HEK293T (cell line): ENCODE measurements around the gene OOSP4A.
"Not testable (repeated sequence)": the region's sequence is repeated elsewhere in the genome, so short reads cannot be mapped to it uniquely, and the experiment has no call there.

Experiments
- CTCF ChIA-PET: fragments of 350-600 bp; formaldehyde crosslinking; extraction: SDS; loops from one replicate; lab custom pipeline; 2021; ENCODE audit warnings: antibody characterized with exemption, inconsistent platforms; lab: Yijun Ruan, JAX
- POLR2A ChIA-PET: fragments of 350-600 bp; formaldehyde crosslinking; extraction: SDS; loops from one replicate; lab custom pipeline; 2020; ENCODE audit warnings: antibody characterized with exemption, inconsistent platforms; lab: Yijun Ruan, JAX
- DNase-seq: peaks from one replicate; pipeline ENCODE4 v3.0.0; 2012; ENCODE audit warnings: mixed read lengths; ENCODE audit errors: extremely low spot score
- ARNT ChIP-seq: fragments of 450-650 bp; IDR thresholded peaks from 2 replicates; pipeline ENCODE4 v1.6.1; 2017; ENCODE audit warnings: mild to moderate bottlenecking
- BHLHE40 ChIP-seq: fragments of 450-650 bp; IDR thresholded peaks from 2 replicates; pipeline ENCODE4 v1.6.1; 2016; ENCODE audit warnings: mild to moderate bottlenecking, moderate library complexity, borderline replicate concordance
- CTBP1 ChIP-seq: fragments of 450-650 bp; IDR thresholded peaks from 2 replicates; pipeline ENCODE4 v1.6.1; 2016; ENCODE audit warnings: borderline replicate concordance
- ELF4 ChIP-seq: fragments of 450-650 bp; IDR thresholded peaks from 2 replicates; pipeline ENCODE4 v1.6.1; 2017; ENCODE audit warnings: antibody characterized with exemption
- FOXA1 ChIP-seq: fragments of 450-650 bp; IDR thresholded peaks from 2 replicates; pipeline ENCODE4 v1.6.1; 2016; ENCODE audit warnings: mild to moderate bottlenecking
- FOXK2 ChIP-seq: fragments of 450-650 bp; IDR thresholded peaks from 2 replicates; pipeline ENCODE4 v1.6.1; 2016; ENCODE audit warnings: mild to moderate bottlenecking
- FOXM1 ChIP-seq: fragments of 450-650 bp; IDR thresholded peaks from 2 replicates; pipeline ENCODE4 v1.6.1; 2017; ENCODE audit warnings: mild to moderate bottlenecking, borderline replicate concordance
- HDGF ChIP-seq: fragments of 450-650 bp; IDR thresholded peaks from 2 replicates; pipeline ENCODE4 v1.6.1; 2017; ENCODE audit warnings: antibody characterized with exemption, borderline replicate concordance
- L3MBTL2 ChIP-seq: fragments of 450-650 bp; conservative IDR thresholded peaks from 2 replicates; pipeline ENCODE4 v1.6.1; 2016; ENCODE audit warnings: mild to moderate bottlenecking
- LEF1 ChIP-seq: fragments of 450-650 bp; IDR thresholded peaks from 2 replicates; pipeline ENCODE4 v1.6.1; 2017; ENCODE audit warnings: mild to moderate bottlenecking, borderline replicate concordance
- NFRKB ChIP-seq: fragments of 450-650 bp; IDR thresholded peaks from 2 replicates; pipeline ENCODE4 v1.6.1; 2016; ENCODE audit warnings: mild to moderate bottlenecking, moderate library complexity
- SP1 ChIP-seq: fragments of 450-650 bp; IDR thresholded peaks from 2 replicates; pipeline ENCODE4 v1.6.1; 2017
- SUZ12 ChIP-seq: fragments of 450-650 bp; IDR thresholded peaks from 2 replicates; pipeline ENCODE4 v1.6.1; 2016; ENCODE audit warnings: mild to moderate bottlenecking
- TARDBP ChIP-seq: fragments of 450-650 bp; IDR thresholded peaks from 2 replicates; pipeline ENCODE4 v1.6.1; 2016
- ZNF384 ChIP-seq: fragments of 450-650 bp; IDR thresholded peaks from 2 replicates; pipeline ENCODE4 v1.6.1; 2016
- TF ChIP-seq, protein P1 (sequence below): fragments of 450-650 bp; IDR thresholded peaks from 2 replicates; pipeline ENCODE4 v1.6.1; 2016

The OOSP4A gene

DNA sequence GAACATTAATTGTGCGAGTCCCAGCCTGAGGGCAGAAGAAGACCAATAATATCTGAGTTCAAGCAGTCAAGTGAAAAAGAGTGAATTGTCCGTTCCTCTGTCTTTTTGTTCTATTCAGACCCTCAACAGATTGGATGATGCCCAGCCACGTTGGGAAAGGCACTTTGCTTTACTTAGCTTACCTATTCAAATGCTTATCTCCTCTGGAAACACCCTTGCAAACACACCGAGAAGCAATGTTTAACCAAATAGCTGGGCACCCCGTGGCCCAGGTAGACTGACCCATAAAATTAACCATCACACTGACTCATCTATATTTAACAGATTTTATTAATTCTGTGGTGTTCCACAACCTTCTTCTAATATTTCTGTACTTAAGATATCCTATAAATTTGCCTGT, 9.3 kb downstream of the OOSP4A start:
- DNase-seq, result no peak
- ChIA-PET CTCF (no interaction called here), POLR2A (no interaction called here)
- no peak for TF ChIP-seq BHLHE40
- no peak for TF ChIP-seq HDGF
- TF ChIP-seq ELF4, result no peak
- no peak for TF ChIP-seq SP1
- TF ChIP-seq L3MBTL2, result no peak
- TF ChIP-seq LEF1, result no peak
- no peak for TF ChIP-seq FOXA1
- no peak for TF ChIP-seq FOXK2

- ChIA-PET POLR2A (no interaction called here), CTCF (no interaction called here)
- TF ChIP-seq TARDBP (no peak), BHLHE40 (no peak), SP1 (no peak), ARNT (no peak), NFRKB (no peak), SUZ12 (no peak)
- TF ChIP-seq, protein P1, sequence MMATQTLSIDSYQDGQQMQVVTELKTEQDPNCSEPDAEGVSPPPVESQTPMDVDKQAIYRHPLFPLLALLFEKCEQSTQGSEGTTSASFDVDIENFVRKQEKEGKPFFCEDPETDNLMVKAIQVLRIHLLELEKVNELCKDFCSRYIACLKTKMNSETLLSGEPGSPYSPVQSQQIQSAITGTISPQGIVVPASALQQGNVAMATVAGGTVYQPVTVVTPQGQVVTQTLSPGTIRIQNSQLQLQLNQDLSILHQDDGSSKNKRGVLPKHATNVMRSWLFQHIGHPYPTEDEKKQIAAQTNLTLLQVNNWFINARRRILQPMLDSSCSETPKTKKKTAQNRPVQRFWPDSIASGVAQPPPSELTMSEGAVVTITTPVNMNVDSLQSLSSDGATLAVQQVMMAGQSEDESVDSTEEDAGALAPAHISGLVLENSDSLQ, result no peak
- DNase-seq, result no peak
Measured at GRCh38 chr11:59981106-59981770, 17.4 kb downstream of the OOSP4A start.

DNA sequence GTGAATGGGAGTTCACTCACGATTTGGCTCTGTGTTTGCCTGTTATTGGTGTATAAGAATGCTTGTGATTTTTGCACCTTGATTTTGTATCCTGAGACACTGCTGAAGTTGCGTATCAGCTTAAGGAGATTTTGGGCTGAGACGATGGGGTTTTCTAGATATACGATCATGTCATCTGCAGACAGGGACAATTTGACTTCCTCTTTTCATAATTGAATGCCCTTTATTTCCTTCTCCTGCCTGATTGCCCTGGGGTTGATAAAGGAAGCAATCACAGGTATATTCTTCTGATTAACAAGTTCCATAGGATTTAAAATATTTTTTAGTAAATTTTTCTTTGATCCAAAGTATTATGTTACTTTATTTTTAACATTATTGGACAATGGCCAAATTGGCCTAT, 18.2 kb downstream of the OOSP4A start:
- DNase-seq, CTCF ChIA-PET, POLR2A ChIA-PET: not testable (repeated sequence)

DNA sequence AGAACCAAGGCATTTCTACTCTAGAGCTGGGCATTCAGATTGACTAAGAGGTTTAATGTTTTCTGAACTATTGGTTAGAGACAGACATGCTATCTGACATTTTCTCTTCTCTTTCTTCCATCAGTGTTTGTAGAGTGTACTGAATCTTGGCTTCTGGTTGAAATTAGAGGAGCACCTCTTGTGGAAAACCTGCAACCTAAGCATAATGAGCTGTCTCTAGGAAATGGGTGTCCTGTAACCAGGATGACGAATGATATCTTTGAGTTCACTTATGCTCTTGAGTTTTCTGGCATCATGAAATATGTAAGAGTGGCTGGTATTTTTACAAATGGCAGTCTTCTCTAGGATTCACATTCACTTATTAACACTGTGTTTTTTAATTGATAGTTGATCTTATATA, 19.4 kb downstream of the OOSP4A start:
- TF ChIP-seq TARDBP (no peak), ARNT (no peak), SUZ12 (no peak), FOXK2 (no peak), SP1 (no peak), LEF1 (no peak), FOXA1 (no peak), ZNF384 (no peak), HDGF (no peak), FOXM1 (no peak)
- TF ChIP-seq, protein P1, result no peak
- DNase-seq, result no peak
- ChIA-PET POLR2A (no interaction called here), CTCF (no interaction called here)

- CTCF ChIA-PET, result no interaction called here
- POLR2A ChIA-PET, result no interaction called here
- TF ChIP-seq FOXA1, result no peak
- TF ChIP-seq FOXM1, result no peak
- no peak for TF ChIP-seq BHLHE40
- no peak for TF ChIP-seq HDGF
- TF ChIP-seq NFRKB, result no peak
- no peak for TF ChIP-seq ARNT
- no peak for TF ChIP-seq CTBP1
- TF ChIP-seq SUZ12, result no peak
- TF ChIP-seq LEF1, result no peak
- no peak for TF ChIP-seq ELF4
- TF ChIP-seq, protein P1, result no peak
- TF ChIP-seq SP1, result no peak
- TF ChIP-seq FOXK2, result no peak
- no peak for TF ChIP-seq TARDBP
- DNase-seq, result no peak
Measured at GRCh38 chr11:59984368-59984767, 20.5 kb downstream of the OOSP4A start.

GRCh38 chr11:59990421-59990820, 26.6 kb downstream of the OOSP4A start:
- no peak for DNase-seq
- ChIA-PET POLR2A (no interaction called here), CTCF (no interaction called here)
- no peak for TF ChIP-seq L3MBTL2
- no peak for TF ChIP-seq SUZ12
- TF ChIP-seq, protein P1, result no peak
- no peak for TF ChIP-seq FOXA1
- no peak for TF ChIP-seq FOXK2
- TF ChIP-seq ELF4, result no peak
- no peak for TF ChIP-seq HDGF
- TF ChIP-seq LEF1, result no peak
- TF ChIP-seq ZNF384, result no peak
- no peak for TF ChIP-seq ARNT
- no peak for TF ChIP-seq FOXM1
- no peak for TF ChIP-seq TARDBP
- TF ChIP-seq CTBP1, result no peak
- TF ChIP-seq NFRKB, result no peak

DNA sequence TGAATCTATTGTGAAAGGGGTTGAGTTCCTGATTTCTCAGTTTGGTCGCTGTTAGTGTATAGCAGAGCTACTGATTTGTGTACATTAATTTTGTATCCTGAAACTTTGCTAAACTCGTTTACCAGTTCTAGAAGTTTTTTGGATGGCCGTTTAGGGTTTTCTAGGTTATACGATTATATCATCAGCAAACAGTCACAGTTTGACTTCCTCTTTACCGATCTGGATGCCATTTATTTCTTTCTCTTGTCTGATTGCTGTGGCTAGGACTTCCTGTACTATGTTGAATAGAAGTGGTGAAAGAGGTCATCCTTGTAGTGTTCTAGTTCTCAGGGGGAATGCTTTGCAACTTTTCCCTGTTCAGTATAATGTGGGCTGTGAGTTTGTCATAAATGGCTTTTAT, 28.6 kb downstream of the OOSP4A start:
- POLR2A ChIA-PET, result no interaction called here
- TF ChIP-seq ARNT (no peak), HDGF (no peak), FOXK2 (no peak), FOXA1 (no peak), LEF1 (no peak), TARDBP (no peak), ELF4 (no peak), CTBP1 (no peak), L3MBTL2 (no peak), BHLHE40 (no peak), NFRKB (no peak), SUZ12 (no peak), ZNF384 (no peak), SP1 (no peak)
- TF ChIP-seq, protein P1, result no peak
- CTCF ChIA-PET, result no interaction called here
- DNase-seq, result no peak
